GM21367 (cell line): ENCODE results near the gene ANKRD34A.

ENCODE experiments used
- ATAC-seq: cut with Tn5 transposase; IDR thresholded peaks from one replicate; pipeline ENCODE4 v1.9.1; 2021; ENCODE audit not compliant: unreplicated experiment

Gene ANKRD34A

DNA sequence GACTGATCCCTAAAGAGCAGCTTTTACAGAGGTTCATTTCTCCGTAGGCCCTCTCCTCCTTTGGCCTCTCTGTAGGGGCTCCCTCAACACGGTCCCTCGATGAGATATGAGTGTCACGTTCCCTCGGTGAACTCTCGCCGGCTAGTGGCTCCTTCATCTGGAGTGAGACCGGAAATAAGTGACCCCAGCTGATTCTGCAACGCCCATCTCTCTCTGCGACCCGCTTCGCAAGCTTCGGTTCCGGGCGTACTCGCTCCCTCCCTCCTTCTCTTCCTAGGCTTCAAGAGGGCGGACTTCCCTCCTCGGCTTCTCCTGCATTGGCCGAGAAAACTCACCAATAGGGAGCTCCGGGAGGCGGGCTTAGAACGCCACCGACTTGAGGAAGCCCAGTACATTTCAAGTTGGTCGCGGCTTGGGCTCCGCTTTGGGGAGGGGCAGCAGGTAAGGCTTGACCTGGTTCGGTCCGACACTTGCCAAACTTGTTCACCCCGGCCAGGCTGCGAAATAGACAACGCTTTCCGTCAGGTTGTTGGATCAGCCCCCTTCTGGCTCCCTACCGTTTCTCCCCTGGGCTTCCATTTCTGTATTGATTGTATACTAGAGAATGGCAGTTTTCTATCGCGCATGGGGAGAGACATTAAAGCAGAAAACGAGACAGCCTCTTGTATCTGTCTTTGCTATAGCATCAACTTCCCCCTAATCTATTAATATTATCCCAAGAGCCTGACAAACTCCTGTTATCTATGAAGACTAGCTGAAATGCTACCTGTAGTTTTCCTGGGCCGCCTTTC, at the start of gene ANKRD34A, which contains the start of gene POLR3GL:
Gene ANKRD34A (minus strand): TSS at position 248 of the 791 bp plus-strand sequence. CDS start 2,816 bp downstream, outside the sequence.
Gene POLR3GL (plus strand): TSS at position 363 of the 791 bp plus-strand sequence. CDS start 10,176 bp downstream, outside the sequence.
- ATAC-seq: peak; percentile 88

DNA sequence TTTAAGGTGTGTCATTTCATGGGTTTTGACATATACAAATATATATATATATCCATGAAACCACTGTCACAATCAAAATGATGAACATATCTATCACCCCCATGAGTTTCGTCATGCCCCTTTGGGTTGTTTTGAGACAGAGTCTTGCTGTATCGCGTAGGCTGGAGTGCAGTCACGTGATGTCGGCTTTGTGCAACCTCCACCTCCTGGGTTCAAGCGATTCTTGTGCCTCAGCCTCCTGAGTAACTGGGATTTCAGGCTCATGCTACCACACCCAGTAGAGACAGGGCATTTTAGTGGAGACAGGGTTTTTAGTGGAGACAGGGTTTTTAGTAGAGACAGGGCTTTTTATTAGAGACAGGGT, 49.2 kb upstream of the ANKRD34A start:
- ATAC-seq: no peak

DNA sequence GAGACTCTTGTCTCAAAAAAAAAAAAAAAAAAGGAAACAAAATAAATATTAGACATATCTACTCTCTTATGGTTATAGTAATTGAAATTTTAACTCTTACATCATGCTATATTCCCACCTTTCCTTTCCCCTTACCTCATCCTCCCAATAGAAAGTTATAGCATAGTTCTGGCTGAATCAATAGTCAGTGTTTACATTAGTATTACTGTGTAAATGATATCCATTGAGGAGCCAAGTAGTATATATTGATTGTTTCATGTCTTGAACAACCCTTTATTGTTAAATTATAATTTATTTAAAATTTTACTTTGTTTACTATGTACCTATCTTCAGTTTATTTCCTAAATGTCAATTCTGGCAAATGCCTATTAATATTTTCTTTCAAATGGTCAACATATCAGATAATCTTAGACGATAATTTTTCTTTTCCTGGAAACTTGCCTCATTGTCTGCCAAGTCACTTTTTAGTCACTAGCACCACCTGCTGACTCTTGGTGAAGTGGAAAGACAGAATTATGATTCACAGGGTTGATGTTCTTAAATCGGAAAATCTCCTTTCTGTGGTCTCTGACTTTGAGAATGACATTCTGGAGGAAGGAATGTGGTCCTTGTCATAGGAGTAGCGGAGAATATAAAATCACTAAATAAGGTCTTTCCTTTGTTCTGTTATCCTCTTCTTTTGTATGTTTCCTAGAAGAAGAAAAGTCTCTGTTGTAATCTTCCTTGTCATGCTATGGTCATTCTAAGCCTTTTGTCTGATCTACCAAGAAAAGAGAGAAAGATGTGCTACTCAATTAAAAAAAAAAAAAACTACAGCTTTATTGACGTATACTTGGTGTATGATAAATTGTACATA, 48.6 kb upstream of the ANKRD34A start:
- no peak for ATAC-seq

DNA sequence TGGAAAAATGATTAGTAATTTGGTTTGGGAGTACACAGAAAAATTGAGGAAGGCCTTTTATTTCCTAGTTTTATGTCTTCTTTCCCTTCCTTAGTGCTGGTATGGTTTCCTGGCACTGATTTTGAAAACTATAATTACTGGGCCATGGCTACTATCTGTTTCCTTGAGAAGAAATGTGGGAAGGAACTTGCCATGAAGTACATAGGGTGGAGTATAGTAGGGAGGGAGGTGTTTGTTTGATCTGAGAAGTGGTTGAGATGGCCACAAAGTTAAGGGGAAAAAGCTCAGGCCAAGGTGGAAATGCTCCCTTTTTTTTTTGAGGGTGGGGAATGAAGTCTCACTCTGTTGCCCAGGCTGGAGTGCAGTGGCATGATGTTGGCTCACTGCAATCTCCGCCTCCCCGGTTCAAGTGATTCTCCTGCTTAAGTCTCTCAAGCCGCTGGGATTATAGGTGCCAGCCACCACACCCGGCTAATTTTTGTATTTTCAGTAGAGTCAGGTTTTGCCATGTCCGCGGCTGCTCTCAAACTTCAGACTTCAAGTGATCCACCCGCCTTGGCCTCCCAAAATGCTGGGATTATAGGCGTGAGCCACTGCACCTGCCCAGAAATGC, 45.9 kb upstream of the ANKRD34A start:
- no peak for ATAC-seq

GRCh38 chr1:146007489-146008133, 43.2 kb upstream of the ANKRD34A start:
- ATAC-seq: no peak

DNA sequence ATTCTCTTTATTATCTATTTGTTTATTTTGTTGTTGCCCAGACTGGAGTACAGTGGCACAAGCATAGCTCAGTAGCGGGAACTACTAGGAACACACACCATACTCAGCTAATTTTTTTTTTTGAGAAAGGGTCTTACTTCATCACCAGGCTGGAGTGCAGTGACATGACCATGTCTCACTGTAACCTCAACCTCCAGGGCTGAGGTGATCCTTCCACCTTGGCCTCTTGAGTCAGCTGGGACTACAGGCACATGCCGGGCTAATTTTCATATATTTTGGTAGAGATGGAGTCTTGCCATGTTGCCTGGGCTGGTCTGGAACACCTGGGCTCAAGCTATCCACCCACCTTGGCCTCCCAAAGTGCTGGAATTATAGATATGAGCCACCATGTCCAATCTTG, 37.3 kb upstream of the ANKRD34A start:
- ATAC-seq: no peak

DNA sequence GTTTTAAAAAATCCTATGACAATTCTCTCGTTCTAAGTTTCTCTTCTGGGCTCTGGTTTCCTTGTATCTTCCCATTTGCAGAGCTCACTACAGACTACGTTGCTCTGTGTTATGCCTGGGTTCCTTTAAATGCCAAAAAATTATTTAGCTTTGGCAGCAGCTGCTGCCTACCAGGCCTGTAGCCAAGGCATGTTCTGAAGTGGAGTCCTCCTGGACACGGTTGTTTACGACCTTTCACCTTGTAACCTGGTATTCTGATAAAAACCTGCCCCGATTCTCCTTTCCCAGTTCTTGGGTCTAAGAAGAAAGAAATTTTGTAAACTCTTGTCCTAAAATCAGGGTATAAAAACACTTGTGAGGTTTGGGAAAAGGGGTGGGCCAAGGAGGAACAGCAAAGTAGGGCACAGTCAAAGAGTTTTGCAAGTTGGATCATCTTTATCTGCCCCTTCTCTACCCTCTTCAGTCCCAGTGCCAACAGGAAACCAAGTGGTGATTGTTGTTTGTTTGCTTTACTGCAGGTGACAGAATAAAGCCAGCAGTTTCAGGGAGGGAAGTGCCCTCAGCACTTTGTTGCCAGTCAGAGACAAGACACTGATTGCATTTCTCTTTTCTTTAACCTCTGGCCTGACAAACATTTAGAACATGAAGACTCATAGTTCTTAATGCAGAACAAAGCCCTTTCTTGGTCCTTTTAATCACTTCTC, 35.1 kb upstream of the ANKRD34A start:
- ATAC-seq: no peak

GRCh38 chr1:145997718-145998023, 33.3 kb upstream of the ANKRD34A start:
- ATAC-seq: no peak

GRCh38 chr1:145997016-145997717, 32.8 kb upstream of the ANKRD34A start:
- peak; percentile 17 for ATAC-seq

- ATAC-seq: peak; percentile 89
Measured at GRCh38 chr1:145996433-145997015, 32.1 kb upstream of the ANKRD34A start, which contains the start of gene TXNIP. Gene TXNIP, minus strand, starts transcription at chr1:145996579. Its CDS starts 313 bp downstream, at chr1:145996266.

DNA sequence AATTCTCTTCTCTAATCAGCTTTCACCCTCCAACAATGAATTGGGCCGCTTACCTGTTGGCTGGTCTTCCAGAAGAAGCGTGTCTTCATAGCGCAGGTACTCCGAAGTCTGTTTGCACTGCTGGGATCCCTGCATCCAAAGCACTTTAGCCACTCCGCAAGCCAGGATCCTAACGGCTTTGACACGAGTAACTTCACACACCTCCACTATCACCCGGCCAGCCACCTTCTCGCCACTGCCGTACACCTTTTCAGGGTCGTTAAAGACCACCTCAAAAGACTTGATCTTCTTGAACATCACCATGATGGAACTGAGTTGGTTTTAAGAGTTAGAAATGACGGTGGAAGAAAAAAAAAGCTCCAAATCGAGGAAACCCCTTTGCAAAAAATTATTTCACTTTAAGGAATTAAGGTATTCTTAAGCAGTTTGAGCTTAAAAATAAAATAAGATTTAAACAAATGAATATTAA, 31.6 kb upstream of the ANKRD34A start:
- no peak for ATAC-seq

GRCh38 chr1:145995148-145995881, 30.9 kb upstream of the ANKRD34A start:
- no peak for ATAC-seq

GRCh38 chr1:145994391-145995120, 30.2 kb upstream of the ANKRD34A start:
- no peak for ATAC-seq

GRCh38 chr1:145993618-145994390, 29.4 kb upstream of the ANKRD34A start:
- ATAC-seq: no peak

GRCh38 chr1:145992958-145993617, 28.7 kb upstream of the ANKRD34A start:
- ATAC-seq: no peak

- no peak for ATAC-seq
Measured at GRCh38 chr1:145992502-145992936, 28.1 kb upstream of the ANKRD34A start.
